ENCODE measurements around the gene NEGR1.

Gene NEGR1

GRCh38 chr1:72117621-72118020 lies 164.7 kb downstream of the NEGR1 start:
- Mint-ChIP-seq H3K27ac (no peak overlapping the region), H3K4me1 (no peaks in the 10 kb centered on the region), H3K36me3 (no peaks in the 10 kb centered on the region), H3K27me3 (no peaks in the 10 kb centered on the region), H3K9me3 (no peaks in the 10 kb centered on the region), H3K4me3 (no peak overlapping the region)
- no peak for DNase-seq
- CTCF ChIA-PET, result no interaction called here

- H3K9me3 Mint-ChIP-seq, result no peaks in the 10 kb centered on the region
- no peak for DNase-seq
- H3K4me1 Mint-ChIP-seq, result no peaks in the 10 kb centered on the region
- H3K36me3 Mint-ChIP-seq, result no peaks in the 10 kb centered on the region
- H3K4me3 Mint-ChIP-seq, result no peak overlapping the region
- no peaks in the 10 kb centered on the region for H3K27me3 Mint-ChIP-seq
- CTCF ChIA-PET, result no interaction called here
- no peak overlapping the region for H3K27ac Mint-ChIP-seq
These were observed 167.0 kb downstream of the NEGR1 start for GRCh38 chr1:72115290-72115689.

- DNase-seq, result no peak
- Mint-ChIP-seq H3K9me3 (no peaks in the 10 kb centered on the region), H3K27ac (no peak overlapping the region), H3K4me3 (no peak overlapping the region), H3K27me3 (no peaks in the 10 kb centered on the region), H3K4me1 (no peaks in the 10 kb centered on the region), H3K36me3 (no peaks in the 10 kb centered on the region)
- CTCF ChIA-PET, result no interaction called here
These were observed 170.7 kb downstream of the NEGR1 start for GRCh38 chr1:72111662-72112061.

GRCh38 chr1:72109916-72110315 lies 172.4 kb downstream of the NEGR1 start:
- Mint-ChIP-seq H3K27me3 (no peaks in the 10 kb centered on the region), H3K4me3 (no peak overlapping the region), H3K9me3 (no peaks in the 10 kb centered on the region), H3K36me3 (no peaks in the 10 kb centered on the region), H3K4me1 (no peaks in the 10 kb centered on the region), H3K27ac (no peak overlapping the region)
- CTCF ChIA-PET, result interaction anchor here (0.6 kb wide), 1 partner anchor 732 kb away, joined by 3 read pairs; no protein-coding TSS in a partner anchor
- no peak for DNase-seq

- CTCF ChIA-PET, result no interaction called here
- Mint-ChIP-seq H3K27ac (no peak overlapping the region), H3K4me1 (no peaks in the 10 kb centered on the region), H3K27me3 (no peaks in the 10 kb centered on the region), H3K36me3 (no peaks in the 10 kb centered on the region), H3K4me3 (no peak overlapping the region), H3K9me3 (no peaks in the 10 kb centered on the region)
- no peak for DNase-seq
These were observed 177.1 kb downstream of the NEGR1 start for GRCh38 chr1:72105201-72105600.

GRCh38 chr1:72101840-72102632 lies 180.3 kb downstream of the NEGR1 start:
- Mint-ChIP-seq H3K36me3 (no peaks in the 10 kb centered on the region), H3K4me3 (no peak overlapping the region)
- DNase-seq, result no peak

GRCh38 chr1:72100771-72101170 lies 181.6 kb downstream of the NEGR1 start:
- no peaks in the 10 kb centered on the region for H3K27me3 Mint-ChIP-seq
- DNase-seq, result no peak
- no peak overlapping the region for H3K4me3 Mint-ChIP-seq
- CTCF ChIA-PET, result no interaction called here
- H3K4me1 Mint-ChIP-seq, result no peaks in the 10 kb centered on the region
- H3K9me3 Mint-ChIP-seq, result no peaks in the 10 kb centered on the region
- no peaks in the 10 kb centered on the region for H3K36me3 Mint-ChIP-seq
- H3K27ac Mint-ChIP-seq, result no peak overlapping the region

More at GRCh38 chr1:72101840-72102632, 180.3 kb downstream of the NEGR1 start:
- Mint-ChIP-seq H3K27ac (no peak overlapping the region), H3K9me3 (no peaks in the 10 kb centered on the region), H3K27me3 (no peaks in the 10 kb centered on the region), H3K4me1 (no peaks in the 10 kb centered on the region)
- CTCF ChIA-PET, result no interaction called here

GRCh38 chr1:72097851-72098570 lies 184.3 kb downstream of the NEGR1 start:
- CTCF ChIA-PET, result no interaction called here
- H3K4me3 Mint-ChIP-seq, result no peak overlapping the region
- no peaks in the 10 kb centered on the region for H3K4me1 Mint-ChIP-seq
- no peaks in the 10 kb centered on the region for H3K36me3 Mint-ChIP-seq
- H3K27ac Mint-ChIP-seq, result no peak overlapping the region
- H3K27me3 Mint-ChIP-seq, result no peaks in the 10 kb centered on the region
- no peak for DNase-seq
- H3K9me3 Mint-ChIP-seq, result no peaks in the 10 kb centered on the region

GRCh38 chr1:72094209-72094608 lies 188.1 kb downstream of the NEGR1 start:
- no peak for DNase-seq
- no peaks in the 10 kb centered on the region for H3K36me3 Mint-ChIP-seq
- CTCF ChIA-PET, result no interaction called here
- no peak overlapping the region for H3K4me3 Mint-ChIP-seq
- no peaks in the 10 kb centered on the region for H3K27me3 Mint-ChIP-seq
- no peaks in the 10 kb centered on the region for H3K9me3 Mint-ChIP-seq
- H3K27ac Mint-ChIP-seq, result no peak overlapping the region
- H3K4me1 Mint-ChIP-seq, result no peaks in the 10 kb centered on the region

GRCh38 chr1:72086394-72086793 lies 195.9 kb downstream of the NEGR1 start:
- Mint-ChIP-seq H3K36me3 (no peaks in the 10 kb centered on the region), H3K4me1 (no peaks in the 10 kb centered on the region), H3K27ac (no peak overlapping the region), H3K9me3 (no peaks in the 10 kb centered on the region), H3K27me3 (no peaks in the 10 kb centered on the region), H3K4me3 (no peak overlapping the region)
- DNase-seq, result no peak
- CTCF ChIA-PET, result no interaction called here

- CTCF ChIA-PET, result no interaction called here
- H3K4me1 Mint-ChIP-seq, result no peaks in the 10 kb centered on the region
- H3K27me3 Mint-ChIP-seq, result no peaks in the 10 kb centered on the region
These were observed 206.9 kb downstream of the NEGR1 start for GRCh38 chr1:72075425-72075824.

GRCh38 chr1:72066431-72066830 lies 215.9 kb downstream of the NEGR1 start:
- no peak for DNase-seq
- Mint-ChIP-seq H3K4me3 (no peak overlapping the region), H3K27me3 (no peaks in the 10 kb centered on the region), H3K4me1 (no peaks in the 10 kb centered on the region), H3K36me3 (no peaks in the 10 kb centered on the region), H3K27ac (no peak overlapping the region), H3K9me3 (no peaks in the 10 kb centered on the region)
- CTCF ChIA-PET, result no interaction called here

More at GRCh38 chr1:72075425-72075824, 206.9 kb downstream of the NEGR1 start:
- DNase-seq, result no peak
- Mint-ChIP-seq H3K9me3 (no peaks in the 10 kb centered on the region), H3K27ac (no peak overlapping the region), H3K36me3 (no peaks in the 10 kb centered on the region), H3K4me3 (no peak overlapping the region)

GRCh38 chr1:72064196-72065075 lies 217.9 kb downstream of the NEGR1 start:
- DNase-seq, result no peak
- Mint-ChIP-seq H3K4me1 (no peaks in the 10 kb centered on the region), H3K27me3 (no peaks in the 10 kb centered on the region), H3K27ac (no peak overlapping the region), H3K36me3 (no peaks in the 10 kb centered on the region), H3K9me3 (no peaks in the 10 kb centered on the region), H3K4me3 (no peak overlapping the region)
- CTCF ChIA-PET, result no interaction called here

- Mint-ChIP-seq H3K27me3 (no peaks in the 10 kb centered on the region), H3K36me3 (no peaks in the 10 kb centered on the region), H3K4me3 (no peak overlapping the region), H3K4me1 (no peaks in the 10 kb centered on the region), H3K9me3 (no peaks in the 10 kb centered on the region), H3K27ac (no peak overlapping the region)
- CTCF ChIA-PET, result no interaction called here
- DNase-seq, result no peak
These were observed 218.8 kb downstream of the NEGR1 start for GRCh38 chr1:72063364-72064044.

Measured in activated naive CD4-positive, alpha-beta T cell treated with anti-CD3 and anti-CD28 coated beads, Interleukin-2, amount 10 ng/mL, durations not matched to agents 7 days and 5 days (primary cell).